HG03575 (cell line): ENCODE data around the gene ZSCAN32.

Experiments used
- ATAC-seq: cut with Tn5 transposase; IDR thresholded peaks from one replicate; pipeline ENCODE4 v1.9.1; 2021; ENCODE audit not compliant: unreplicated experiment, insufficient number of reproducible peaks, low FRiP score; ENCODE audit errors: extremely low read depth

The ZSCAN32 gene

DNA sequence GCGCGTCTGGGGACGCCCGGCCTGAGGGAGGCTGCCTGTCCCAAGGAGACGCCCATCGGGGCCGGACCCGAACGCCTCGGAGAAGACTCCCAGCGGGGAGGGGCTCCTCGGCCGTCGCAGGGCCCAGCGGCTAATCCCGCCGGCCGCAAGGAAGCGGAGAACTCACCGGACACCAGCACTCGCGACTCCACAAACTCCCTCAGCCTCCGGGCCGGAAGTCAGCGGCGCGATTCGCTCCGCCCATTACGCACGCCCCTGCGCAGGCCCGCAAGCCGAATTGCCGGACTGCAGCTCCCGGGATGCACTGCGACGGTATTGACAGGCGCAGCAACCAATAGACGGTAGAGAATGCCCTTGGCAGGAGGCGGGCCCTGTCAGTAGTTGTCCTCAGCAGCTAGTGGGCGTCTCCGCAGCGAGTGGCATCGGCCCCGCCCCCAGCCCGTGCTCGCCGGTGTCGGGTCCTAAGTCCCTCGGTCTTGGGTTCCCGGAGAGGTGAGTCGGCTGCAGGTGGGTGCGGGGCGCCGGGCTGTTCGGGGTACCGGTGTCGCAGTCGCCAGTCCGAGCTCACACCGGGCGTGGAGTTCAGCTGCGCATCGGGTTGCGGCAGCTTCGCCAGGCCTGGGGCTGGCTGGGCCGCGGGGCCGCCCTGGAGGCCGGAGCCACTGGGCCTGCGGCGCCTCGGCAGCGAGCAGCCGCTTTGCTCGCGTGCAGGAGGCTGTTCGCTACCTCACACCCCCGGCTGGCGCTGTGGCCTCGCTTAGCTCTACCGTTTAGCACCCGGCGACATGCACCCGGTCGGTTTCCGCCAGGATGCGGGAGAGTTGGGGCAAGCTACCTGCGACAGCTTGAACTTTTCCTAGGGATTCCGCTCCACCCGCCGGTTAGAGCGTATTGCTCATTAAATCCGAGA is at the start of gene ZSCAN32, which contains the start of gene ZNF174:
Gene ZSCAN32 (minus strand): TSS at position 226 of the 910 bp plus-strand sequence. CDS start 3,447 bp downstream, outside the sequence.
Gene ZNF174 (plus strand): TSS at position 437 of the 910 bp plus-strand sequence. CDS start 790 bp downstream, outside the sequence.
- peak; percentile 78 for ATAC-seq

DNA sequence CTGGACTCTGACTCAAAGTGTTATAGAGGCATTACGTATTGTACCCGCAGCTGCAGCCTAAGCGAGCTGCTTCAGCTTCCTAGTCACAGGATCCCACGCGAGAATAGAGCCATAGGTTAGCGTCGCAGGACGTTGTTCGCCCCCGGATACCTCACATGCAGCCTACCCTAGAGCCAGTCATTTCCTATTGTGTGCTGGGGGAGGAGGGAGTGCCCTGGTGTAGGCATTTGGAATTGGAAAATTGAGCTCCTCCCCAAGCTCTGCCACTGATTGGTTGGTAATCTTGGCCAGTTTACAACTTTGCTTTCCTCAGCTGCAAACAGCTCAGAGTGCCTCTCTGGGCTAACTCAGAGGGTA is 43.2 kb upstream of the ZSCAN32 start:
- ATAC-seq: no peak

DNA sequence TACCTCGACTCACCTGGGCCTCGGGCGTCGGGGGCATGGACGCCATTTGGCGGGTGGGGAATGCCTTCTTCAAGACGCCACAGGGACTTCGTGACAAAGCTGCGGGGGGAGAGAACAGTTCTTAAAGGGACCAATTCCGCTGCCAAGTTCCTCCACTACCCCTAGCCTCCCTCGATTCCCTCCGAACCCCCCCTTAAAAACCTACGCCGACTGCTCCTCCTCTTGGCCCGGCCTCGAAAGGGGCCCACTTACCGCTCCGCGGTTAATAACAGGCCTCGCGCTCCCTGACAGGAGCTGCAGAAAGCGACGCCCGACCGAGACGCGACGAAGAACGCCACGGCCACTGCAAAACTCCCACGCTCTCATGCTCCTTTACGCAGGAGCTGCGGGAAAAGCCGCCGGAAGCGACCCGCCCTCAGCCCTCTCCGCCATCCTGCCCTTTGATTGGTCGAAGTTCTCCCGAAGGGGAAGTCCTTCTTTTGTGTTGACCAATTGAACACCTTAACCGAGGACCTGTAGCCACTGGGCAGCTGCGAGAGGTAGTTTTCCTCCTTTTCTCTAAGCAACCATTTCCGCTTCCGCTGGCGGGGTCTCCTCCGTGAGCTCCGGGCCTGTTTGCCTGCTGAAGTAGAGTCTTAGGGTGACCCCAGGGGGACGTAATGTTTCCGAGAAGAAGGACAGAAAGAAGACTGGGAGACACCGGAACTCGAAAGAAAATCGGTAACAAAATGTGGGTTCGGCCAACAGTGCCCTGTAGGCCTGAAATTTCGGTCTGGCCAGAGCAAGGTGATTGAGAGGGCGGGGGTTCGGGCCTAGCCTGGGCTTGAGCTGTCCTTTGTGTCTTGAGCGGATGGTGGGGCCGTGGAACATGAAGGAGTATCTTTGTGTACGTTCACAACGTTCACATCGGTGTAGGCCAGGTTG is 42.6 kb upstream of the ZSCAN32 start, which contains the start of the genes NAA60 and ZNF597:
Gene NAA60 (plus strand): TSS at position 573 of the 924 bp plus-strand sequence. CDS start 32,548 bp downstream, outside the sequence.
Gene ZNF597 (minus strand): TSS at position 397 of the 924 bp plus-strand sequence. CDS start 351 bp downstream, at position 46.
- no peak for ATAC-seq

DNA sequence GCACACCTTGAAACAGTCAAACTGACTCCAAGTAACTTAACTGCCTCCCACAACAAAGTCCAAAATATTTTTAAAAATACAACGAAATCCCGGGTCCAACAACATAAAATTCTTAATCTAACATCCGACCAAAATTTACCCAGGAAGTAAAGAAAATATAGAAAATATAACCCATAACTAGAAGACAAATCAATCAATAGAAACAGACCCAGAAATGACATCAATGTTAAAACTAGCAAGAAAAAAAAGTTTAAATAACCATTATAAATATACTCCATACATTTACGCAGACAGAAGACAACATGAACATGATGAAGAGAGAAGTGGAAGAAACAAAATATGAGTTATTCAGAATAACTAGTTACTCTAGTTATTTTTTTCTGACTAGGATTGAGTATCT is 38.8 kb upstream of the ZSCAN32 start:
- ATAC-seq: no peak

DNA sequence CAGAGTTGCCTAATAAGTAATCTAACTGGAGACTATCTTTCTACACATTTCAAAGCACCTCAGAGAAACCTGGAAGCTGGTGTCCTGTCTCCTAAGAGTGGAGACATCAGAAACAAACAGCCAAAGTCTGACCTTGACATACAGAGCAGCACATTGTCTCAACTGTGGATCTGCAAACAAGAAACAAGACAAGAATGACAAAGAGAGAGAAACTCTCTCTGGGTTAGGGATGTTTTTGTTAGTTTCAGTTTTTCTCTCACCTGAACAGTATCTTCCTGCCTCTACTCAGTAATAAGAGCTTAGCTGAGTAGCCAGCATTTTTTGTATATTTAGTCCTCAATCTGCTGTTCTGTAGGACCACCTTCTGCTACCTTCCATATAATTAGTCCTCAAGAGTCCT is 33.6 kb upstream of the ZSCAN32 start:
- ATAC-seq: no peak

- ATAC-seq: no peak
Measured at GRCh38 chr16:3431779-3432219, 31.0 kb upstream of the ZSCAN32 start.

- ATAC-seq: no peak
Measured at GRCh38 chr16:3413730-3414379, 13.1 kb upstream of the ZSCAN32 start.

DNA sequence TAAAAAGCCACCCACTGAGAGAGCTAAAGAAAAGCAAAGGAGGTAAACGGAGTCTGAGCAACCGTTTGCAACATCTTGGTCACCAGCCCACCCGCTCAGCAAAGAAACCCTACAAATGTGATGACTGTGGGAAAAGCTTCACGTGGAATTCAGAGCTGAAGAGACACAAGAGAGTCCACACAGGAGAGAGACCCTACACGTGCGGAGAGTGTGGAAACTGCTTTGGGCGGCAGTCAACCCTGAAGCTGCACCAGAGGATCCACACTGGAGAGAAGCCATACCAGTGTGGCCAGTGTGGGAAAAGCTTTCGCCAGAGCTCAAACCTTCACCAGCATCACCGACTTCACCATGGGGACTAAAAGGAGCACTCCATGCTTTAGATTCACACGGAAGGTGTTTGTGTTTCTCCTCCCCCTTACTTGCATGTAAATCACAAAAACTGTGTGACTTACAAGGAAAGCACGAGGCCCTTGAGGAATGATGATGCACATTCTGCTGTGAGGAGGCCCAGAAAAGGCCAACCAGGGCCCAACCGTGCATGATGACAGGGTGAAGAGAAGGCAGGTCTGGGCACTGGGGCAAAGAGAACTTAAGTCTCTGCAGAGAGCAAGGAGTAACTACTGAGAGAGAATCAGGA is 7.9 kb upstream of the ZSCAN32 start:
- ATAC-seq: no peak

DNA sequence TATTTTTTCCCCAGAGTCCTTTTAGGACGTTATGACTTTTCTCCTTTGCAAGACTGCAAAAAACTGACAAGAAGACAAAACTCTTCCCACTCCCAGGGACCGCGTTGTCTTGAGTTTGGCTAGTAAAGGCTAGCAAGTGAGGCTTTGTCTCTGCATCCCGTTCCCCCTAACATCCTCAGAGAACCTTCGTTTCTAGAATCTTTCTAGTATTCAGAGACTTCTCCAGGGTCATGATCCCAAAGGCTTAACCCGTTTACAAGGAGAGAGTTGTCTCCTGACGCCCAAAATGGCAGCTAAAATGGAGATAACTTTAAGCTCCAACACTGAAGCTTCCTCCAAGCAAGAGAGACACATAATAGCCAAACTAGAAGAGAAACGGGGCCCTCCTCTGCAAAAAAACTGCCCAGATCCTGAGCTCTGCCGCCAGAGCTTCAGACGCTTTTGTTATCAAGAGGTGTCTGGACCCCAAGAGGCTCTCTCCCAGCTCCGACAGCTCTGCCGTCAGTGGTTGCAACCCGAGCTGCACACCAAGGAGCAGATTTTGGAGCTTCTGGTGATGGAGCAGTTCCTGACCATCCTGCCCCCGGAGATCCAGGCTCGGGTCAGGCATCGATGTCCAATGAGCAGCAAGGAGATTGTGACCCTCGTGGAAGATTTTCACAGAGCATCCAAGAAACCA is 1.1 kb upstream of the ZSCAN32 start:
- ATAC-seq: no peak

GRCh38 chr16:3400446-3400778 is 392 bp downstream of the ZSCAN32 start:
- no peak for ATAC-seq

GRCh38 chr16:3389663-3390338 is 11.0 kb downstream of the ZSCAN32 start:
- no peak for ATAC-seq

- ATAC-seq: no peak
Measured at GRCh38 chr16:3388325-3388724, 12.5 kb downstream of the ZSCAN32 start.

DNA sequence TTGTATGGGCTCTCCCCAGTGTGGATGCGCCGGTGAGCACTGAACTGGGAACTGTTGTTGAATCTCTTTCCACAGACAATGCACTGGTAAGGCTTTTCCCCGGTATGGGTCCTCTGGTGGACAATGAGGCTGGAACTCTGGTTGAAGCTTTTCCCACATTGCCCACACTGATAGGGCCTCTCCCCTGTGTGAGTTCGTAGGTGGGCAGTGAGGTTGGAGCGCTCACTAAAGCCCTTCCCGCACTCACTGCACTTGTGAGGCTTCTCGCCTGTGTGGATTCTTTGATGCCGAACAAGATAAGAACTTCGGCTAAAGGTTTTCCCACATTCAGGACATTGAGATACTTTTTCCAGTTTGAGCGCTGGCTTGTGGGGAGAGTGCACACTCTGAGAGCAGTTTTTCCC is 17.8 kb downstream of the ZSCAN32 start:
- ATAC-seq: no peak

GRCh38 chr16:3377917-3378316 is 22.9 kb downstream of the ZSCAN32 start:
- no peak for ATAC-seq

DNA sequence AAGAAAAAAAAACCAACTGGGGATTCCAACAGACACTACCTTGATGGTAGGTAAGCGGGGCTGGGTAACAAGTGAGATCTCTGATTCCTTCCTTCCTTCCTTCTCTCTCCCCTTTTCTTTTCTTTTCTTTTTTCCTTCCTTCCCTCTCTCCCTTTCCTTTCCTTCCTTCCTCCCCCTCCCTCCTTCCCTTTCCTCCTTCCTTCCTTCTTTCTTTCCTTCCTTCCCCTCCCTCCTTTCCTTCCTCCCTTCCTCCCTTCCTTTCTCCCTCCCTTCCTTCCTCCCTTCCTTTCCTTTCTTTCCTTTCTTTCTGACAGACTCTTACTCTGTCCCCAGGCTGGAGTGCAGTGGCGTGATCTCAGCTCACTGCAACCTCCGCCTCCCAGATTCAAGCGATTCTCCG is 25.1 kb downstream of the ZSCAN32 start:
- no peak for ATAC-seq

GRCh38 chr16:3369073-3369472 is 31.7 kb downstream of the ZSCAN32 start:
- ATAC-seq: no peak

DNA sequence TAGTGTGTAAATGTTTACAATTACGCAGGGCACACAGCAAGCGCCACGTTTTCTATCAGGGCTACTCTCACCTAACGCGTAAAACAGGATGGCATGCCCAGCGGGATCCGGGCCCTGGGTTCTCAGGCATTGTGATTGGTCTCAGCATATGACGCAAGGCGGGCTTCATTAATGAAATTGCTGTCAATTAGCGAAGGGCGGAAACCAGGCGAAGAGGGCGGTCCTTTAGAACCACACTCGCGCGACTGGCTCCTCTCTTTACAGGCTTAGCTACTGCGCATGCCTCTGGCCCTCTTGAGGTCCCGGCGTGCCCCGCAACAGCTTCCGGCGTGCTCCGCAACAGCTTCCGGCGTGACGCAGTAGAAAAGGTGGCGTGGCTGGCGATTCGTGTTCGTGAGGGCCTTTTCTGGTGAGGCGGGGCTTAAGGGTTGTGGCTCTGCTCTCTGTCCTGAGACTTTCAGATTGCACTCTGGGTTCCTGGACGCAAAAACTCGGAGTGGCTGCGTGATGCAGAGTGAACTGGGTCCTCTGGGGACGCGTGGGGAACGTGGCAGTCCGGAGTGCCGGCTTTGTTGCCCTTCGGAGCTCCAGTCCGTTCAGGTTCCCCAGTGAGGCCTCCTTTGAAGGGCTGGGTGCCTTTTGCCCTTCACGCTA is 35.9 kb downstream of the ZSCAN32 start:
- ATAC-seq: no peak
